Right atrium auricular region (tissue), 2 donors: ENCODE data around the gene SLC19A1. TPM values are rescaled to one million over a fixed set of nuclear protein-coding genes. Genes with fewer than 3 reads are reported as not detected.

Experiments used
- DNase-seq: peaks from one replicate; pipeline ENCODE4 v3.0.0-alpha.2; 2019; ENCODE audit warnings: low spot score
- H3K27ac ChIP-seq, 2 donors: fragments of 200-600 bp; sonication (generic); 1 replicate in 1 of 2; 2 replicates in 1 of 2; pipeline ENCODE4 v1.5.1; 2016 to 2019
- H3K27me3 ChIP-seq, 2 donors: fragments of 200-600 bp; sonication (generic); one replicate each; pipeline versions ENCODE4 v1.5.1 to v1.6.0; 2017 to 2019
- H3K36me3 ChIP-seq: fragments of 200-600 bp; sonication (generic); one replicate; pipeline ENCODE4 v1.5.1; 2016
- H3K4me1 ChIP-seq, 2 donors: fragments of 200-600 bp; sonication (generic); one replicate each; pipeline versions ENCODE4 v1.5.1 to v1.6.0; 2017 to 2019
- H3K4me3 ChIP-seq, 2 donors: fragments of 200-600 bp; sonication (generic); 1 replicate in 1 of 2; 2 replicates in 1 of 2; pipeline ENCODE4 v1.5.1; 2017 to 2019; ENCODE audit warnings: mild to moderate bottlenecking in 1 of 2, moderate library complexity in 1 of 2
- H3K9me3 ChIP-seq, 2 donors: fragments of 200-600 bp; sonication (generic); one replicate each; pipeline ENCODE4 v1.5.1; 2019
- CTCF ChIP-seq, 2 donors: fragments of 200-600 bp; sonication (generic); IDR thresholded peaks; one replicate each; pipeline ENCODE4 v1.5.1; 2019; ENCODE audit warnings: antibody characterized with exemption in 2 of 2
- total RNA-seq, 2 donors: library from RNA; depleted of rRNA; stranded (reverse); fragments of >200 nt; gene quantifications; one replicate each; pipeline ENCODE4 v1.1.0, GENCODE V29; 2016

Gene SLC19A1
- total RNA-seq, 2 donors from 2014 or later = 2.2 to 5.3 TPM

GRCh38 chr21:45460611-45461368 lies 81.5 kb downstream of the SLC19A1 start:
- Histone ChIP-seq H3K27me3 (no peaks in the 10 kb centered on the region), H3K9me3 (peaks cover 0 to 20% of the 10 kb centered on the region in 2 donors), H3K4me1 (peaks cover 0 to 30% of the 10 kb centered on the region in 2 donors), H3K27ac (no peak overlapping the region), H3K36me3 (no peaks in the 10 kb centered on the region), H3K4me3 (no peak overlapping the region)
- no peak for DNase-seq
- TF ChIP-seq CTCF (IDR thresholded peaks at IDR 0.05) = no peak

GRCh38 chr21:45460011-45460565 lies 82.2 kb downstream of the SLC19A1 start:
- Histone ChIP-seq H3K36me3 (no peaks in the 10 kb centered on the region), H3K27me3 (no peaks in the 10 kb centered on the region), H3K9me3 (peaks cover 0 to 20% of the 10 kb centered on the region in 2 donors), H3K27ac (no peak overlapping the region), H3K4me1 (peaks cover 0 to 37% of the 10 kb centered on the region in 2 donors), H3K4me3 (no peak overlapping the region)
- no peak for DNase-seq
- TF ChIP-seq CTCF (IDR thresholded peaks at IDR 0.05) = no peak

GRCh38 chr21:45459171-45460010 lies 82.8 kb downstream of the SLC19A1 start:
- Histone ChIP-seq H3K4me1 (peaks cover 0 to 44% of the 10 kb centered on the region in 2 donors), H3K9me3 (peaks cover 0 to 20% of the 10 kb centered on the region in 2 donors), H3K27ac (no peak overlapping the region), H3K4me3 (no peak overlapping the region), H3K36me3 (no peaks in the 10 kb centered on the region), H3K27me3 (no peaks in the 10 kb centered on the region)
- TF ChIP-seq CTCF (IDR thresholded peaks at IDR 0.05) = no peak
- DNase-seq = no peak

- no peaks in the 10 kb centered on the region for H3K27me3 ChIP-seq
- no peaks in the 10 kb centered on the region for H3K36me3 ChIP-seq
- DNase-seq = no peak
- H3K27ac ChIP-seq = no peak overlapping the region
- H3K4me3 ChIP-seq = no peak overlapping the region
- H3K4me1 ChIP-seq = peaks cover 0 to 53% of the 10 kb centered on the region in 2 donors
- H3K9me3 ChIP-seq = peaks cover 0 to 20% of the 10 kb centered on the region in 2 donors
- TF ChIP-seq CTCF (IDR thresholded peaks at IDR 0.05) = no peak
These were observed 83.7 kb downstream of the SLC19A1 start for GRCh38 chr21:45458281-45459170.

- Histone ChIP-seq H3K4me3 (no peak overlapping the region), H3K27ac (no peak overlapping the region), H3K4me1 (peaks cover 0 to 53% of the 10 kb centered on the region in 2 donors), H3K9me3 (peaks cover 0 to 20% of the 10 kb centered on the region in 2 donors), H3K36me3 (no peaks in the 10 kb centered on the region), H3K27me3 (no peaks in the 10 kb centered on the region)
- DNase-seq = no peak
- no peak for TF ChIP-seq CTCF (IDR thresholded peaks at IDR 0.05)
These were observed 84.4 kb downstream of the SLC19A1 start for GRCh38 chr21:45457832-45458172.
